Stimulated activated CD4-positive, alpha-beta T cell treated with anti-CD3 and anti-CD28 coated beads, TNF-alpha, amount 100 ng/mL, for 4 hours (primary cell): ENCODE measurements around the gene EXOSC9.

Experiments used
- DNase-seq, 3 experiments: peaks; one replicate each; pipeline ENCODE4 v3.0.0-alpha.2; 2020; ENCODE audit warnings: low read depth in 3 of 3

Gene EXOSC9

GRCh38 chr4:121788896-121789295, 12.2 kb upstream of the EXOSC9 start:
- DNase-seq: no peak

GRCh38 chr4:121789455-121789854, 11.7 kb upstream of the EXOSC9 start:
- DNase-seq: no peak

GRCh38 chr4:121789960-121790829, 10.9 kb upstream of the EXOSC9 start:
- DNase-seq: no peak

- no peak for DNase-seq
Measured at GRCh38 chr4:121790976-121791375, 10.1 kb upstream of the EXOSC9 start.

DNA sequence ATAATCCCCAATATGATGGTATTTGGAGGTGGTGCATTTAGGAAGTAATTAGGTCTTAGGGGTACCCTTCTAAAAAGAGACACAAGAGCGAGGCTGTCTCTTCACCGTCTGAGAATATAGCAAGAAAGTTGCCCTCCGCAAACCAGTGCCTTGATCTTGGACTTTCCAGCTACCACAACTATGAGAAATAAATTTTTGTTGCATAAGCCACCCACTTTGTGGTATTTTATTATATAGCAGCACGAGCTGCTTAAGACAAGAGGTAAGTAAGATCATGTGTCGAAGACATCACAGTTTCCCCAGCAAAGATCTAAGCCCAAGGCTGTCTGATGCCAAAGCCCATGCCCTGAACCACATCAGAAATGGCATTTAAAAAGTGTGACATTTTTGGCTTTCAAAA, 9.6 kb upstream of the EXOSC9 start:
- DNase-seq: no peak

- no peak for DNase-seq
Measured at GRCh38 chr4:121792966-121793365, 8.2 kb upstream of the EXOSC9 start.

DNA sequence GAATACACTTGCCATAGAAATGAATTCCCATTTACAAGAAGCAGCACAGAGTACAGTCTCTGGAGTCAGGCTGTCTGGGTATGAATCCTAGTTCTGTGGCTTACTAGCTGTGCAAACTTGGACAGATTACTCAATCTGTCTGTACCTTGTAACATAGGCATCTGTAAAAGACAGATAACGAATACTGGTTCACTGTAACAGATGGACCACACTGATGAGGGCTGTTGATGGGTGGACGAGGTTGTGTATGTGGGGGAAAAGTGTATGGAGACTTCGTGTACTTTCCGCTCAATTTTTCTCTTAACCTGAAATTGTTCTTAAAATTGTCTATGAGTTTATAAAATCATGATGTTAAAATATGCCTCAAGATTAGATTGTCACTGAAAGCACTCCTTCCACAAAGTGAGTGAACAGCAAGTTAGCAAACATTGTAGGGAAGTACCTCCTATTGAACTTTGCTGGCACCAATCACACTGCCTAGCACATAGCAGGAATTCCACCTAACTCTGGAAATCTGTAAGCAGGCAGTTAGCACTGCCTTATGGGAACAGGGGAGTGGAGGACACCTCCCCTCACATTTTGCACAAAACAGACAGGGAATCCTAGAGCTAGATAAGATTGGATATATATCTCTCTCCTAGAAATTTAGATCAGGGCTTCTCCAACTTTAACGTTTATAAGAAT, 6.5 kb upstream of the EXOSC9 start:
- DNase-seq: no peak

- no peak for DNase-seq
Measured at GRCh38 chr4:121796283-121796682, 4.8 kb upstream of the EXOSC9 start.

DNA sequence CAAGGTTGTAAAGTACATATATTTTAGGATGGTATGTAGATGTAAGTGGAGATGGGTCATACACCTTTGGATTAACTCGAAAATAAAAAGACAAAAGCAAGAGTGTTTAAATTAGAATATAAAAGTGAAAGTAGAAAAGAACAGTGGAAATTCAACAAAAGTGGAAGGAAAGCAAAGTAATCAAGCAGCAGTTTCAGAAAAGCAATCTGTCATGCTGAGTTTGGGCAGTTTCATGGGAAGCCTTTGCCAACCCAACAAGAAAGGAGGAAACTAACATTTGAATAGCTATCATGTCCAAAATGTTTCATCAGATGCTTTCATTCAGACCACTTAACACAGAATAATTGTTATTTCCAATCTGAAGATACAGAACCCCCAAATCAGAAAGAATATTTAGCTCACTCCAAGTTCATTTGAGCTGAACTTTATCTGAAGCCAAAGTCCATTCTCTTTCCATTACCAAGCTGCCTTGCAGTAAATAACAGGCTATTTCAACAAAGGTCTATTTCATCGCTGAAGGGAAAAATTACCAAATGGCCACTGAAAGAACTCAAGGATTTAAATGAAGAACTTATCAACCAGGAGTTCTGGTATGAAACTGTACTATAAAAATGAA, 1.8 kb upstream of the EXOSC9 start:
- no peak for DNase-seq

GRCh38 chr4:121799867-121800501, 1.1 kb upstream of the EXOSC9 start:
- no peak for DNase-seq

DNA sequence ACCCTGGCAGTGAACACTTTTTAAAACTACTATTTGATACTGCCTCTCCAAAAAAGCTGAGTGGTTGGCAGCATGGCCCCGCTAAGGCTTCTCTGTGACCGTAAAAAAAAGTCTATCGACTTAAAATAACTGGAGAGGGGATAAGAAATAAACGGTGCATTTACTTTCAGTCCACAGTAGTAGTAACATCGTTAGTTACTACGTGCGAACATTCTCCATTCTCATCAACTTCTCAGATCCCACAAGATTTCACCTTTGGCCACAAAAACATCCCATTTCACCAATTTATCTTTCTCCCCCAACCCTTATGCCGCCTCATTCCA, 524 bp upstream of the EXOSC9 start:
- no peak for DNase-seq

- DNase-seq: no peak
Measured at GRCh38 chr4:121801715-121802075, 572 bp downstream of the EXOSC9 start.

- no peak for DNase-seq
Measured at GRCh38 chr4:121806411-121806810, 5.3 kb downstream of the EXOSC9 start.

DNA sequence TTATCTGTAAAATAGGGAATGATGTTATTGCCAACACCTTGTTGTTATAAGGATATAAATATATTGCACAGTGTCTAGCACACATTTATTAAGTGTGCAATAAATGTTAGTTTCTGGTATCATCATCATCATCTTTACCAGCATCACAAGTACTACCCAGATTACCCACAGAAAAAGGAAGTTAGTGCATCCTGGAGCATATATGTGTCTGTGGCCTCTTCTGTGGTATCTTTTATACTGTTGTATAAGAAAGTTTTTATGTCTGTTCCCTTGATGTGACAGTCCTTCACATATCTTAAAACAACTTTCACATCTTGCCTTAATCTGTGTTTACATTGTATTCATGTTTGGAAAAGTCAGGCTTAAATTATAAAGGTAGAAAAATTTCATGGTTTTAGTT, 10.0 kb downstream of the EXOSC9 start:
- DNase-seq: no peak

GRCh38 chr4:121814756-121815155, 13.6 kb downstream of the EXOSC9 start:
- no peak for DNase-seq

DNA sequence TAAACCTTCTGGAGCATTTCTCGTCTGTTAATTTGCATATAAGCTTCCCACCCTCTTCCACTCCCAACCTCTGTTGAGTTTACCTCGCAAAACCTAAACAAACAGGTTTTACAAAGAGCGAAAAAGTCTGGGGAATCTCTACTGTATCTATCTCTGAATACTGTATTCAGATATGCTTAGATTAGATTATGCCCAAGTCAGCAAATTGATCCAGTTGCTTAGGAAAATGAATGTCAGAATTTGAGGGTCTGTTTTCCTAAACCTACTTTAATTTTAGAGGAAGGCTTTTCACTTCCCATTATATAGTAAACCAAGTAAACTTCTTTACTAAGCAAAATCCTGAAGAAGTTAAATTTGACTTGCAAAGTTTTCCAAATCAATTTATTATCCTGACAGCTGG, 15.9 kb downstream of the EXOSC9 start:
- DNase-seq: no peak

- DNase-seq: no peak
Measured at GRCh38 chr4:121817701-121818100, 16.6 kb downstream of the EXOSC9 start.

- no peak for DNase-seq
Measured at GRCh38 chr4:121818215-121818614, 17.1 kb downstream of the EXOSC9 start.

DNA sequence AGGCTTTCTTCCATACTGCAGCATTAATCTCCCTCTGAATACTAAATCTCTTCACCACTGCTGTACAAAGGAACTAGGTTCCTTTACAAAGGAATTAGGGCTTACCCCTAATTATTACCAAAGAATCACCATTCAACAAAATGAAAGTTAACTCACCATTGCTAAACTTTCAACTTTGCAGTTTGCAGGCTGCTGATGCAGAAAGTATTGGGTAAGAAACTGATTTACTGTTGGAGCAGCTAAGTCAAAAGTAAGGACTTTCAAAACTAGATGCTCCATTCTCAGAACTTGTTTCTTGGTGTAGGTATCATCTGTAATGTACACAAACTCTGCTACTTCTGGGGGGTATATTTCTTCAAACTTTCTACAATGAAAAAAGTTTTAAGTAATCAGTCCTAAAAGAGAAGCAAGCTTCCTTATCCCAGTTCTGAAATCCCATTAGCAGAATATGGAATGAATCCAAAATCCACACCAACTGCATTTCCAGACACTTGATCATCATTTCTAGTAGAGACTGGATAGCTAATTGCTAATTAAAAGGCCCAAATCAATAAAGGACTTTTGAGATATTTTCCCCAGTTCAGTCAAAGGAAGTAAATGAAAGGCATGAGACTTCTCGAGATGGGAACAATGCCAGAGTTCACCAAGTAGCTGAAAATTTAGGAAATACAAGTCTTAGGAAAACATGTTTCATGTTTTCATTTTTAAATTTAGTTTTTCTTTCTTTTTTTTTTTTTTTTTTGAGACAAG, 18.3 kb downstream of the EXOSC9 start:
- DNase-seq: no peak

- DNase-seq: no peak
Measured at GRCh38 chr4:121822047-121822446, 20.9 kb downstream of the EXOSC9 start.

DNA sequence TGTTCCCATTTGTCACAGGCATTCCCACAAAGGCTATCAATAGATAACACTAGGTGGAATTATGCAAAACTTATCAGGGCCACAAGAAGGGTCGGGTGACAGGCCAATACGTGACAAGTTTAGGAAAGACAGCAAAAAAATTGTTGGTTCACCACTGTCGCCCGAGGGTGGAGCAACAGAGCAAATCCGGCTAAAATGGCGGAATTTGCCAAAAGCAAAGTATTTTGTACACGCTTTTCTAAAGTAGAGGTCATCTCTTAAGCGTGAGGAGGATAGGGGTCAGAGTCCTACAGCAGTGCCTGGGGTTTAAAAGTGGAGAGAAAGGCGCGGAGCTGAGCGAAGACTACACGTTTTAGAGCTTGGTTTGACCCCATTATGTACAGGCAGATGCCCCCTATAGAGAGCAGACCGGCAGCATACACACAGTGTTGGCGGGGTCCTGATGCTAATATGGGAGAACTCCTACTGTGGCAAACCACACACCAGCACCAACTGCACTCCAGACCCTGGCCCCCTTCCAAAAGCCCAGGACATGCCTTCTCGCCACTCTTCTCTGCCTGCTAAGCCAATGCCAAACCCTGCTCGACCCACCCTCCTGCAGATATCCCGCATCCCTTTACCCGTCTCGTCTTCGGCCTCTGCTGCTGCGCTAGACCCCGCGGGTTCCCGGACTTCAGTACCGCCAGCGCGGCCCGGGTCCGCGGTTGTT, 21.8 kb downstream of the EXOSC9 start:
- no peak for DNase-seq
